HG03135 (cell line): Measurements from ENCODE around the gene PKIG.
"Not testable (repeated sequence)": the region's sequence is repeated elsewhere in the genome, so short reads cannot be mapped to it uniquely, and the experiment has no call there.

Experiments
- ATAC-seq: cut with Tn5 transposase; IDR thresholded peaks from one replicate; pipeline ENCODE4 v1.9.1; 2021; ENCODE audit warnings: mild to moderate bottlenecking, moderate library complexity; ENCODE audit not compliant: unreplicated experiment

The PKIG gene

DNA sequence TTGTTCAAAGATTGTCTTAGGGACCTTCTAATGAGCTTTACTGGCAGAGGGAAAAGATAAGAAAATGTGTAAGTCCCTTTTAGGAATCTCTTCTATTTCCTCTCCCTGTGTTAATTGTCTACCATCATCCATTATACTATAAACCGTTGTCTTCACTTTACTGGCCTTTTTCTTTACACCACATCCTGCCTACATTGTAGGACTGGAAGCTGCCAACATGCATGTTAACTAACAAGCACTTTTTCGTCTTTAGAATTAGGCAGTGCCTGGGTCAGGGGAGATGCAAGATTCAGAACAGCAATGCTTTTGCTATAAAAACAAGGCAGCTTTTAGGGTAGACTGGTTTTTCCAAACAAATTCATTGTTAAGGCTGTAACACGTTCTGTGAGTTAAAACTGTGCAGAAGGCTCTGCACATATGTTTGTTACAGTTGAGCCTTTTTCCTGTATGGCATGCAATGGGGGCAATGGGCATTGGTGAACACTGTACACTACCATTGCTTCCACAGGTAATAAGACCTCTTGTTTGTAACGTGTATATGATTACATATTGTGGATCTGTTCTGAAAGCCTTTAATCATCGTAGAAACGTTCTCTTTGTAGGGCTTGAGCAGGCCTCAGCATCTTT is 10.9 kb upstream of the PKIG start:
- ATAC-seq = no peak

DNA sequence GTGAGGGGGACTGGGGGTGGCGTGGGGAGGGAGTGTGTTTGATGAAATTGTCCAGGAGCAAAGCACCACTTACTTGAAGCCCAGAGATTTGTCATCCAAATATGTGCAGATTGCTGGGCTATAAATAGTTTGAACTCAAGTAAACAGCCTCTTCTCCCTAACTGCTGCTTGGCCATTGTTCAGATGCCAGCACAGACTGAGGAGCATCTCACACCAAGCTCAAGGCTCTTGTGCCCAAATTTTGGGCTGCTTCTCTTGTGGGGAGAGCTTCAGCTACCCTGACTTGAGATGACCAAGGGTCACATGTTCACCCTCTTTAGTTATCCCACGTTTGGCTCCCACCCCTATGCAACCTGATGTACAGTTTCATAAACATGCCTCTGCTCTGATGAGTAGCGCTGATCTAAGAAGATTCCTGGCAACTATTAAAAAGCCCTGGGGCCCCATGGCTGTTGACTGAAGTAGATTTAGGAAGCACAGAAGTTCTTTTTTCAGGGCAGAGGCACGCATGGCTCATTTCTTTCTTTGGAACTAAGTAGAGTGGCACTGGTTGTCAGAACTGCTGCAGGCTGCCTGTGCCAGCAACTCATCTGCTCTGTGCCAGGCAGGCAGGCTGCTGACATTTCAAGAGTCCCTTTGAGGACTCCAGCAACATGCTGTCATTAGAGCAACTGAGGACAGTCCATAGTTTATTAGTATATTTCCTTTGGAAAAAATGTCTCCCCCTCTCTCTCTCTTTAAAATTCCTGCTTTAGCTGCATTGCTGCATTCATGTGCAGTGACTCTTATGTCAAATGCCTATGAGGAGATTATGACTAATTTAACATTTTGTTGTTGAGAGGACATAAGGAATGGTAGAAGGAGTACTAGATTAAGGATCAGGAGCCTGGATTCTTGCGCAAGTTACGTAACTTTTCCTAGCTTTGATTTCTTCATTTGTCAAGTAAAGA is 9.6 kb upstream of the PKIG start:
- no peak for ATAC-seq

DNA sequence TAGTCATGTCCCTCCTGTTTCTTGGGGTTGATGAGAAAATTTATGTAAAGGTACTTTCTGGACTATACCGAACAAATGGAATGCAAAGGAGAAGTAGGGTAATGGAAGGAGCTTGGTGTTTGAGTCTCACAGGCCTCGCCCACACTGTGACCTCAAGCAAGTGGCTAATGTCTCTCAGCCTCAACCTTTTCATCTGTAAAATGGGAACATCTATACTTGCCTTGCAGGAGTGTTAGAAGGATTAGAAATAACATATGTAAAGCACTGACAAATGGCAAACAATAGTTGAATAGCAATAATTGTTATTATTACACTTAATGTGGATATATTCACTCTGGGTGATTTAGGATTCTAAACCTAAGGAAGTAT is 8.9 kb upstream of the PKIG start:
- ATAC-seq = no peak

DNA sequence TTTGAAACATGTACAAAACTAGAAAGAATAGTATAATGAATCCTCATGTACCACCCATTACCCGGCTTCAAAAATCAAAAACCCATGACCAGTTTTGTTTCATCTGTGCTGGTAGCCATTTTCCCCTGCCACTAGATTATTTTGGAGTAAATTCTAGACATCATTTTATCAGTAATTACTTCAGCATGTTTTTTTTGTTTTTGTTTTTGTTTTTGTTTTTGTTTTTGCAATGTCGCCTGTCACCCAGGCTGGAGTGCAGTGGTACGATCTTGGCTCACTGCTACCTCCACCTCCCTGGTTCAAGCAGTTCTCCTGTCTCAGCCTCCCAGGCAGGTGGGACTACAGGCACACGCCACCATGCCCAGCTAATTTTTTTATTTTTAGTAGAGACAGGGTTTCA is 8.0 kb upstream of the PKIG start:
- ATAC-seq = no peak

DNA sequence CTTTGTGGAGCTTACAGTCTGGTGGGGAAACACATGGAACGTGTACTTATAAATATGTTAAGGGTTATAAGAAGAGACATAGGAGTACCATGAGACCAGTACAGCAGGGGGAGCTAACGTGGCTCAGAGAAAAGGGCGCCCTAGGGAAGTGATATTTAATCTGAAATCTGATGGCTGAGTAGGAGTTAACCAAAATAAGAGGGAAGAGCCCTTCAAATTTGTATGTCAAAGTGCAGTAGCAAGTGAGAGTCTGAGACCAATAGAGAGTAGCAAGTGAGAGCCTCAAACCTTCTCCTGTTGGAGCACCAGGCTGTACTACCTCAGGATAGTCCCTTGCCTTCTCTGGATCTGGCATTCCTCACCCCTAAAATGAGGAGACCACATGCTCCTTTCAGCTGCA is 6.1 kb upstream of the PKIG start:
- ATAC-seq = no peak

DNA sequence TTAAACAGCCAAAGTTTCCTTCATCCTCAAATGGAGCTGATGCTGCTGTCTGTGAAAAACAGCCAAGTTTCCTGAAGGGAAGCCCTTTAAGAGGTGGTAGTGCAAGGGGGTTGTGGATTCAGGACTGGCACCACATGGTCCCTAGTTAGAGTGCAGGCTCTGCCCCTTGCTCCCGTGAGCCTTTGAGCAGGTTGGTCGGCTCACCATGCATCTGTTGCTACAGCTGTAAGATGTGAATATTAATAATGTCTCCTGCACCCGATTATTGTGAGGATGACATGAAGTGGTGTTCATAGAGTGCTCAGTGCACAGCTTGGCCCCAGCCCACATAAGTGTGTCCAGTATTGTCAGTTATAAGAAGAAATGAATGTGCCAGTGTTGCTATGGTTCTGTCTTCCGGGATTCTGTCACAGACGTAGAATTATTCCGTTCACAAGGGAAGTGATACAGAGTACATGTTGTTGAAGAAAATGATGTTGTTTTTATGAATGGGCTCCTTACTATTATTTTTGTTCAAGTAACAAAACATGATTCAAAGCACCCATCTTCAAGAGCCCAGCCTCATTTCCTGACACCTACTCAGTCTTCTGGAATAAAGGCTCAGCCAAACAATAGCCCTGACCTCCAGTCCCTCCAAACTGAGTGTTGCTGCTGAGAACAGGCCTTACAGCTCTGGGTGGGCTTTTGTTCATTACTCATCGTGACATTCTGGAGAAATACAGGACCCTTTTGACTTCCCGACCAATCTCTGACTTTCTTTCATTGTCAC is 2.9 kb upstream of the PKIG start:
- ATAC-seq = no peak

DNA sequence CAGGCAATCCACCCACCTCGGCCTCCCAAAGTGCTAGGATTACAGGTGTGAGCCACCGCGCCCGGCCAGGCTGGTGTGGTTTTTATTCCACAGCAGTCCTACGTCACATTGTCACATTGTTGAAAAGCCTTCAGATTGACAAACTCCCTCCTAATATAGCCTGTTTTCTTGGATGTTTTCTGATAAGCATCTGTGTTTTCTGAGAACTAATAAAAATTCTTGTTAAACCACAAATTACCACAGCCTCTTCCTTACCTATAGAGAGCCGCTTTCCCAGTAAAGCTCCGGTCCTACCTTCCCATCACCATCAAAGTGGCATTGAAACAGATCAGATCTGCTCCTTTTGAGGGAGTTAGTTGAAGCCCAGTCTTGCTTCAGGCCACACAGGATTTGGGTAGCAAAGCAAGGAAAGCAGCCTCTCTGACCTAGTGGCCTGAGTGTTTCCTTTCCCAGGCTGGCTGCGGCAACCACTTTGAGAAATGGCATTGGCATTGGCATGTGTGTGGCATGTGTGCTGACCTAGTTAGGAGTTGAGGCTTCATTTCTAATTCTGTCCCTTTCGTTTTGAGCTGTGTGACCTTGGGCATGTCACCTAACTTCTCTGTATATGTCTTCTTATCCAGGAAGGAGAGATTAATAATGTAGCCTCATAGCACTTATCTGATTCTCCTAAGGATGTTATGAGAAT is 1.7 kb upstream of the PKIG start:
- ATAC-seq = no peak

DNA sequence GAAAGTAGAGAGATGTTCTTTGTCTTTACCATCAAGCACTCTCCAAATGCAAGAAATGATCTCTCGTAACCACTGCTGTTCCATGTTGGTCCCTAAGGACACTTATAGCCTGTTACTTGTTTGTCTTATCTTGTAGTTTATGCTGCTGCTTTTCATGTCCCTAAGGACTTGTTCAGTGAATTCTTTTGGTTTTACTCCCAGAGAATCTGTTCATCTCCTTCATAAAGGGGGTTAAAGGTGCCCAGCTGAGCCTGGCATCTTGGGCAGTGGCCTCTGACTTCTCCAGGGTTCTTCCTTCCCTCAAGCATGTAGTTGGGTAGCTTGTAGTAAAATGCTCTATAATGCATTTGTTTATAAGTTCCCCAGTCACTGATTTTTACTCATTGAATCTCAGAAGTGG is 864 bp upstream of the PKIG start:
- no peak for ATAC-seq

DNA sequence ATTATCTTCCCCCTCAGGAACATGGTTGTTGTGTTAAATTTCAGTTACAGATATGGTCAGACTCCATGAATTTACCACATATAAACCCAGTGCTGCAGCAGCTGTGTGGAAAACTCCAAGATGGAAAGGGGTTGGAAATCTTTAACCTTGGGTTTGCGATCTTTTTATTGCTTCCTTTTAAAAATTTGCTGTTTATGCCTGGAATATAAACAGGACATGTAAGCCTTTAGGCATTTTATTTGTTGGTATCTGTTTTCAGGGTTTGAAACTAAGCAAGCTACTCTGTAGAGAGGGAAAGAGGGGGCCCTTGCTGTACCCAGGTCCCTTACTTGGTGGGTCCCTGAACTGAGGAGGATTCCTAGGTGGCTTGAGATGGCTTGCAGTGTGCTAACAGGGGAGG is 778 bp downstream of the PKIG start:
- no peak for ATAC-seq

DNA sequence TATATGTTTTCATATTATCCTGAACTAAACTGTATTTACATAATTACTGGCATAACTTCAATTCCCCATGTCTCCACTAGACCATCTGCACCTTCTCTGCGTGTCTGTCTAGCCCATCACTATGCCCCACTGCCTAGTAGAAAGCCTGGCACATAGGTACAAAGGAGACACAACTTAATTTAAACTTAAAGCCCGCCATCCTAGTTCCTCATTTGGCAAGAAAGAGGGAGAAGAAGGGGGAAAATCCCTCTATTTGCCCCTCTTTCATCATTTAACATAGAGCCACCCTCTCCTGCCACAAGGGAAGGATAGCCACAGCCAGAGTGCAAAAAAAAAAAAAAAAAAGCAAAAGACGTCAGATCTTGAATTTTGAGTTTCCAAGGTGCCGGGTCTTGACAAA is 1.8 kb downstream of the PKIG start:
- no peak for ATAC-seq

DNA sequence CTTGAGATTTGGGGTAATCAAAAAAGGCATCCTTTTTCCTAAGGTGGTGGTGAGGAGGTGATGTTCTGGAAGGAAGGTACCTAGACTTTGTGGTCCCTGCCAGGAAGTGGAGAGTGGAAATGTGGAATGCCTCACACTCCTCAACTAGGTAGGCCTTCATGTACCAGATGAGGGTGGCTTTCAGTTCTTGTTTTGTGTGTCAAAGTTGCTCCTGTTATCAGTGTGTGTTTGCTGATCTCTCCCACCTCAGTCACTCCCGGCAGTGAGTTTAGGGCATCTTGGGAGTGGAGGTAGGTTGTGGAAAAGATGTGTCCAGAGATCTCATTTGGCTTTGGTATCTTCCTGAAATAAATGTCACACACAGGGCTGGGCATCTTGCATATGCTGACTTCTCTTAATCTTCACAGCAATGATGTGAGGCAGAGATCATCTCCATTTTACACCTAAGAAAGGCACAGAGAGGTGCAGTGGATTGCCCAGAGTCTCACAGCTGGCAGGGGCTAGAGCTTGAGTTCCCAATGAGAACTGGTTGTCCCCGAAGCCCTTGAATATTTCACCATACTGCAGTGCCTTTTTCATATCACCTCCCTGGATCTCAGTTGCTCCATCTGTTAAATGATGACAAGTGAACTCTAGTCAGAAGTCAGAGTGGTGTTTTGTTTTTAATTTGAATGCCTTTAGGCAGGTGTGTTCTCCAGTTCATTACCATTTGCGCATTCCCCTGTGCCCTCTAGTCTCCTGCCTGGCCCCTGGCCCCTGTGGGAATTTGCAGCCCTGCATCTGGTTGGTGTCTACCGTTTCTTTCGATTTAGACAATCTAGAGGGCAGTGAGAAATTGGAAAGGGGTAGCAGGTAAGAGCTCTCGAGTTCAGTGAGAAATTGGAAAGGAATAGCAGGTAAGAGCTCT is 2.9 kb downstream of the PKIG start:
- ATAC-seq = no peak

DNA sequence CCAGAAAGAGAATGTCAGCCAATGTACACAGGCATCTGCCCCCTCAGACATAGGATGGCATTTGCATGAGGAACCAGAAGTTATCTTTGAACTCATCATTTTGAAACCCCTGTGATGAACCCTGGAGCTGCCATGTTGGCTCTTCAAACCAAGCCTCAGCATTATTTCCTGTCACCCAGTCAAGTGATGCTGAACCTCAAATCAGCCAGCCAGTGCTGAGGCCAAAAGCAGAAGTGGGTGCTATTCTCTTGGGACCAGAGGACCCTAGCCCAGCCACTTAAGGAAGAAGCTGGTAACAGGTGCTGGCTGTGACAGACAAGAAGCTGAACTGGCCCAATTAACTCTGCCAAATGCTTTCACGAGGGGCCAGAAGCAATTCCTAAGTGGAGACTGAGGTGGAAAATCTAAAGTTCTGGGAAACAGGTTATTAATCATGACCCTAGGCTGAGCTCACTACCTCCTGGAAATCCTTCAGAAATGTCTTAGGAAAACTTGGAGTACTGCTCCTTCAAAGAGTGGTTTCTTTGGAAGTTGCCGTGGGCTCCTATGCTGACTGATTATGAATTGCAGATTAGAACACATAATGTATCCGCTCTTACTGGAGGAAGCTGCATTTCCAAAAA is 4.0 kb downstream of the PKIG start:
- ATAC-seq = peak; percentile 75

DNA sequence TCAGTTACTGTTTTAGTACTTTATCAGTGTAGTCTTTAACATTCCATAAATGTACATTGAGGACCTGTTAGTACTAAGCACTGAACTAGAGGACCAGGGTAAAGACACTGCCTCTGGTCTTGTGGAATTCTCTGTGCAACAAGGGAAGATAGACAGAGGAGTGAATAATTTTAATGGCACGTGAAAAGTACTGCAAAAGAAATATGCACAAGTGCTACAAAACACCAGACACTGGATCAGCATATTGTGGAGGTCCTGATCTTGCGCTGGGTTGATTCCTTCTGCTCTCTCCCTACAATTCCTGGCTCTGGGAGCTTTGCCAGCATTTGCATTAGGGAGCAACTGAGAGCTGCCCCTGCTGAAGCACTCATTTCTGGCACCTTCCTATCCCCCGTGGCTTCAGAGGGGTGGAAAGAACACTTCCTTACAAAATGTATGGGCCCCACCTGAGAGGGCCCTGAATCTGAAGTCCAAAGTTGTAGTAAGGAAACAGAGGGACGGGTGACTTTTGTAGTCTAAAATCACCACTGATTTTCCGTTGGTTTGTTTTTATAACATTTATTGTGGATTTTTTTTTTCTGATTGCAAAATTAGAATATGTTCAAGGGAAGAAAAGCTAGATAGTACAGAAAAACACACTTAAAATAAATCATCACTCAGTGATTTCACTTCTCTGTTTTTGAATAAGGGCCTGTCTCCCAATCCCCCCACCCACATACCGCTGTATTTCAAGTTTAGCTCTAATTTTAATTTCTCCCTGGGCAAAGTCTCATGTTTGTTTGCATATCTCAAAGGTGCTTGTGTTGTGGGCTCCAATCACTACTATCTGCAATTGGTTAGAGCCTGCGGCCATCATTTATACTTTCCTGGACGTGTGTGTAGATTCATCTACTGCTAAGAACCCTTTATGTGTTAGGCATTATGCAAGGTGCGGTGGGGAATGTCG is 4.9 kb downstream of the PKIG start:
- ATAC-seq = no peak

DNA sequence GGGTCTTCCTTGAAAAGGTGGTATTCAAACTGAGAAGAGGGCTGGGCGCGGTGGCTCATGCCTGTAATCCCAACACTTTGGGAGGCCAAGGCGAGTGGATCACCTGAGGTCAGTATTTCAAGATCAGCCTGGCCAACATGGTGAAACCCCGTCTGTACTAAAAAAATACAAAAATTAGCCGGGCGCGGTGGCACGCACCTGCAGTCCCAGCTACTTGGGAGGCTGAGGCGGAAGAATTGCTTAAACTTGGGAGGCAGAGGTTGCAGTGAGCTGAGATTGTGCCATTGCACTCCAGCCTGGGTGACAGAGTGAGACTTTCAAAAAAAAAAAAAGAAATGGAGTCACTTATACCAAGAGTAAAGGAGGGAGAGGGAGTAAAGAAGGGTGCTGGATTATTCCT is 5.9 kb downstream of the PKIG start:
- ATAC-seq = not testable (repeated sequence)

DNA sequence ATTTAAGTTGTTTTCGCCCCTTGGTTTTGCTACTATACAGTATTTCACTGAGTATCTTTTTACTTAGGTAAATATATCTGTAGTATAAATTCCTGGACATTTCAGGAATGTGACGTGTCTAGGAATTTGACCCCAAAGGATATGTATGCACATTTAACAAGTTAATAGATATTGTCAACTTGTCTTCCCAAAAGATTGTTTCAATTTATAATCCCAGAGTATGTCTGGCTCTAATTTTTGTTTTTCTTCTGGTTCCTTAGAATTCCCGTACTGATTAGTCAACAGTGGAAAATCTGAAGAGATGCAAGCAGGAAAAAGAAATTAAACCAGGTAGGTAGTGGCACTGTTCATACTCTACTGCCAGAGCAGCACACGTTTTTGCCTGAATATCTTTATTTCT is 7.2 kb downstream of the PKIG start:
- no peak for ATAC-seq

DNA sequence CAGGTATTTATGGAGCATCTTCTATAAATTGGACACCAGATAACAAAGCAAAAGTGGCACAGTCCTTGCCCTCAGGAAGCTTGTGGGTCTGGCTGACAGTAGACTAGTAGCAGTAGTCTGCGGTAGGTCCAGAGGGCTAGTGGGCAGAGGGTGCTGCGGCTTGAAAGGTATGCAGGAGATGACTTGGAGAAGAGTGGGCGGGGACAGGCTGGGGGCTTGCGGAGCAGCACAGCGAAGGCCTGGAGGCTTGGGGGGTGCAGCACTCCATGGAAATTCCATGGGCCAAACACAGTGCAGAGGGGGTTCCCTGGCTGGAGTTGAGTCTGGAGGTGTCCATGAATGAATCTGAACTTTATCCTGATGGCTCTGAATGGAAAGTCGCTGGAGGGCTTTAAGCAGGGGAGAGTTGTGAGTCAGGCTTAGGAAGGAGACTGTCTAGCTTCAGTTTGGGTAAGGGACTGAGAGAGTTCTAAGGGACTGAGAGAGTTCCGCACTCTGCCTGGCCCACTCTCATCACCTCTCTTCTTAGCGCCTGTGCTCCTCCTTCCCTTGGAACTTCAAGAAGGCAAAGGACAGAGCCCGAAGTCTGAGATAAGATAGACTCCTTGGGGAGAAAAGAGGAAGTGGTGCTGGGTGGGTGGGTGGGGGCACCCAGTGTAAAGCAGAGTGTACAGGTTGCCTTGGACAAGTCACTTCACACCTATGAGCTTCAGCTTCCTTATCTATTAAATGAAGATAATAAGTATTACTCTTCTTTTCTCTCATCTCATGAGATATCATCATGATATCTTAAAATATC is 8.8 kb downstream of the PKIG start:
- ATAC-seq = no peak

DNA sequence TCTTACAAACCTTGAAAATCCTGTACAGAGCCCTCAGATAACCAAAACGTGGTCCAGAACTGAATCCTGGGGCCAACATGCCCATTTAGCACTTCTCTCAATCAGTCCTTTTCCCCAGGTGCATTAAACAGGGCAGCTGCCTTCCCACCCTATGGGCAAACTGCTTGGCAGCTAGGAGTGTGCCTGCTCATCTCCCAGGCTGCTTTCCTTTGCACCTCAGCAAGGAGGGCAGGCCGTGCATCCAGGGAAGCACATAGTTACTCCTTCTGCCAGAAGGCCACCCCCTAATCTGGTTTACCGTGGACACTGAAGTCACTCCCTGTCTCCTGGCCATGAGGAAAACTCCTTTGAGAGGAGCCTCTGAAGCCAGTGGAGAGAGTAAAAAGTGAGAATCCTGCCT is 10.0 kb downstream of the PKIG start:
- no peak for ATAC-seq

DNA sequence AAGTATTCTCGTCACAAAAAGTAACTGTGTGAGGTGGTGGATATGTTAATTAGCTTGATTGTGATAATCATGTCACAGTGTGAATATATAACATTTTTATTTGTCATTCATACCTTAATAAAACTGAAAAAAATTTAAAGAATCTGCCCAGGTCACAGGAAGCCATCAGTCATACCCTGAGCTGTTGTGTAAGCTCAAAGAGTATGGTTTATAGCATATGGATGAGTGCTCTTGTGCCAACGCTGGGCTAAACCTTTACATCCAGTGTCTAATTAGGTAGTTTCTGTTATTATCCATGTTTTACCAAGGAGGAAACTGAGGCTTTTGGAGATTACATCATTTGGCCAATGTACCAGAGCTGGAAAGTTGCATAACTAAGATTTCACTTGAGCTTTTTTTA is 11.4 kb downstream of the PKIG start:
- ATAC-seq = no peak
